Smooth muscle cell (in vitro differentiated cells): Measurements from ENCODE around the gene SHANK3. TPM values are rescaled to one million over a fixed set of nuclear protein-coding genes. Genes with fewer than 3 reads are reported as not detected.

Source experiments
- DNase-seq: peaks from one replicate; lab custom pipeline; 2025; ENCODE audit not compliant: unreplicated experiment; lab: John Stamatoyannopoulos, UW
- H2AFZ ChIP-seq: fragments of 200-600 bp; sonication (generic); 2 replicates; pipeline ENCODE4 v1.6.0; 2016; ENCODE audit warnings: antibody characterized with exemption, low read depth, mild to moderate bottlenecking
- H3F3A ChIP-seq: fragments of 200-600 bp; sonication (generic); 2 replicates; pipeline ENCODE4 v1.6.0; 2017; ENCODE audit warnings: antibody characterized with exemption, low read depth
- H3K27ac ChIP-seq: fragments of 200-600 bp; sonication (generic); 2 replicates; pipeline ENCODE4 v1.5.1; 2016; ENCODE audit warnings: low read depth, mild to moderate bottlenecking
- H3K27me3 ChIP-seq: fragments of 200-600 bp; sonication (generic); 2 replicates; pipeline ENCODE4 v1.6.1; 2016; ENCODE audit warnings: low read depth, mild to moderate bottlenecking
- H3K36me3 ChIP-seq: fragments of 200-600 bp; sonication (generic); 2 replicates; pipeline ENCODE4 v1.5.1; 2016; ENCODE audit warnings: low read depth
- H3K4me1 ChIP-seq: fragments of 200-600 bp; sonication (generic); 2 replicates; pipeline ENCODE4 v1.5.1; 2016; ENCODE audit warnings: low read depth
- H3K4me2 ChIP-seq: fragments of 200-600 bp; sonication (generic); 2 replicates; pipeline ENCODE4 v1.6.0; 2016; ENCODE audit warnings: mild to moderate bottlenecking
- H3K4me3 ChIP-seq: fragments of 200-600 bp; sonication (generic); 2 replicates; pipeline ENCODE4 v1.5.1; 2016; ENCODE audit warnings: mild to moderate bottlenecking
- H3K79me2 ChIP-seq: fragments of 200-600 bp; sonication (generic); 2 replicates; pipeline ENCODE4 v1.6.0; 2016; ENCODE audit warnings: low read depth, mild to moderate bottlenecking
- H3K9ac ChIP-seq: fragments of 200-600 bp; sonication (generic); 2 replicates; pipeline ENCODE4 v1.6.0; 2016; ENCODE audit warnings: low read depth
- H3K9me3 ChIP-seq: fragments of 200-600 bp; sonication (generic); replicated peaks from 2 replicates; pipeline ENCODE4 v1.5.1; 2016; ENCODE audit warnings: low read depth
- H4K20me1 ChIP-seq: fragments of 200-600 bp; sonication (generic); 2 replicates; pipeline ENCODE4 v1.6.0; 2016; ENCODE audit warnings: low read depth
- WGBS: methylation state at CpG from one replicate; pipeline ENCODE4 v1.1.7; 2016; ENCODE audit warnings: low lambda C conversion rate; 5-methylcytosine and 5-hydroxymethylcytosine counted together
- polyA plus RNA-seq: library from polyadenylated mRNA; unstranded; fragments of >200 nt; fragmentation: Nextera tagmentation; extraction: Ambion mirVana; gene quantifications from 2 replicates; pipeline ENCODE4 v1.2.1, GENCODE V29; 2016
- total RNA-seq: library from RNA; depleted of rRNA; stranded (reverse); fragments of >200 nt; gene quantifications from 2 replicates; pipeline ENCODE4 v1.2.3, GENCODE V29; 2014
- TF ChIP-seq, protein P1 (sequence below): fragments of 200-600 bp; sonication (generic); IDR thresholded peaks from 2 replicates; pipeline ENCODE4 v1.5.1; 2017; ENCODE audit warnings: borderline replicate concordance, mild to moderate bottlenecking, antibody characterized with exemption; ENCODE audit not compliant: insufficient read depth, poor library complexity, severe bottlenecking

SHANK3 gene
- total and polyA plus RNA-seq, 2 experiments from 2014 or later: 1.9 to 2.0 TPM

DNA sequence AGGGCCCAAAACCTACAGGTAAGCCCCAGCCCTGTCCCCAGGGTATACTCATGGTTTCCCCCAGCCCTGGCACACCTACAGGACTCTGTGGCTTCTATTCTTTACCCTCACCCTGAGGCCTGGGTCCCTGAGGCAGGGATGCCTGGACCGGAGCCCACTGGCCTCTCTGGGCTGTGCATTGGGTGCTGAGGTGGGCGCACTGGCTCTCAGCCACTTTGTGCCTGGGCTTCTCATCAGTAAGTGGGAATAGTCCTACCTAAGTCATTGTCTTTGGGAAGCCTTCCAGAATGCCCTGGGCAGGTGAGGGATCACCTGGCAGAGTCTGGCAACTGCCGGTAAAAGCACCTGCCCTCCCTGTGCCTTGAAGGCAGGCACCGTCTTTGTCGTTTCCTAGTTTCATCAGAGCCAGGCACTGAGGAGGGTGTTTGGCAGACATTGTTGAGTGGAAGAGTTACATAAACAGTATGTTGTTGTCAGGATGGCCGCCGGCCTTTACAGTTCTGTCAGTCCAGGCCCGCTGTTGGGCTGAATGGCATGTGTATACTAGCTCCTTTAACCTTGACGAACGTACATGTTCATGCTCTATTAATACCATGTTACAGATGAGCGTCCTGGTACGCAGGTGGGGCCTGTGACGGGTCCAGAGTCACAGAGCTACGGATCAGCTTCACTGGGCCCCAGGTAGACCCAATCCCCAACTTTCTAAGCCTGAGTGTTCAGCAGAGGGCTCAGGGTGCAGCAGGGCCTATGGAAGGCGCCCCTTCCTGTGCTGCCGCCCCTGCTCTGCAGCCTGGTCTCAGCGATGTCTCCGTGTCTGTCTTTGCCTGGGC is 23.0 kb downstream of the SHANK3 start:
- peaks cover 5% of the 10 kb centered on the region for H3K79me2 ChIP-seq
- H2AFZ ChIP-seq: no peak overlapping the region
- TF ChIP-seq, protein P1, sequence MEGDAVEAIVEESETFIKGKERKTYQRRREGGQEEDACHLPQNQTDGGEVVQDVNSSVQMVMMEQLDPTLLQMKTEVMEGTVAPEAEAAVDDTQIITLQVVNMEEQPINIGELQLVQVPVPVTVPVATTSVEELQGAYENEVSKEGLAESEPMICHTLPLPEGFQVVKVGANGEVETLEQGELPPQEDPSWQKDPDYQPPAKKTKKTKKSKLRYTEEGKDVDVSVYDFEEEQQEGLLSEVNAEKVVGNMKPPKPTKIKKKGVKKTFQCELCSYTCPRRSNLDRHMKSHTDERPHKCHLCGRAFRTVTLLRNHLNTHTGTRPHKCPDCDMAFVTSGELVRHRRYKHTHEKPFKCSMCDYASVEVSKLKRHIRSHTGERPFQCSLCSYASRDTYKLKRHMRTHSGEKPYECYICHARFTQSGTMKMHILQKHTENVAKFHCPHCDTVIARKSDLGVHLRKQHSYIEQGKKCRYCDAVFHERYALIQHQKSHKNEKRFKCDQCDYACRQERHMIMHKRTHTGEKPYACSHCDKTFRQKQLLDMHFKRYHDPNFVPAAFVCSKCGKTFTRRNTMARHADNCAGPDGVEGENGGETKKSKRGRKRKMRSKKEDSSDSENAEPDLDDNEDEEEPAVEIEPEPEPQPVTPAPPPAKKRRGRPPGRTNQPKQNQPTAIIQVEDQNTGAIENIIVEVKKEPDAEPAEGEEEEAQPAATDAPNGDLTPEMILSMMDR: no peak
- no peak overlapping the region for H3K4me2 ChIP-seq
- H3K4me1 ChIP-seq: peaks cover 7% of the 10 kb centered on the region
- WGBS: 92% methylated on average over 18 of the region's 18 CpGs
- H4K20me1 ChIP-seq: peaks cover 17% of the 10 kb centered on the region
- no peaks in the 10 kb centered on the region for H3K9me3 ChIP-seq
- no peak for DNase-seq
- H3K36me3 ChIP-seq: no peaks in the 10 kb centered on the region
- H3K27ac ChIP-seq: no peak overlapping the region
- no peak overlapping the region for H3K4me3 ChIP-seq
- peaks cover 6% of the 10 kb centered on the region for H3F3A ChIP-seq
- H3K27me3 ChIP-seq: no peaks in the 10 kb centered on the region
- H3K9ac ChIP-seq: no peak overlapping the region

DNA sequence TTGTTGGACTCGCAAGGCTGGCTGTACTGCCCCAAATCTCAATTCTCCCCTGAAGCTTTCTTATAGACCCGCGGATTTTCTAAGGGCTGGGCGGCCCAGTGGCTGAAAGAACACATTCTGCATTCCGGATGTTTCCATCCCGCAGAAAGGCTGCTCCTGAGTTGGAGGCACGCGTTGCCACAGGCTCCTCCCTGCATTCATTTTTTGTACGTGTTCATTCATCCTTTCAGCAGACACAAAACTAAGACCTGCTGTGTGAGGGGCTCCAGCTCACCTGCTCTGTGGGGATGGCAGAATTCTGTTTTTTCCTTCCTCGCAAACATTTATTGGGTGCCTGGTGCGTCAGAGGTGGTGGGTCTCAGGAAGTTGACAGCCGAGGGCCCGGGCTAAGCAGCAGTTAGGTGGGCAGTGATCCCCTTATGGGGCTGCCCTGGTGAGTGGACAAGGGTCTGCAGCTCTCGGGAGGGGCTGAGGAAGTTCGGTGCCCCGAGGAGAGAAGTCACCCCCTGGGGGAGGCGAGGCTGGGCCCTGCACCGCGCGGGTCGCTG is 23.7 kb downstream of the SHANK3 start:
- Histone ChIP-seq H3K4me3 (peak overlapping the region; percentile 56), H4K20me1 (peaks cover 24% of the 10 kb centered on the region), H2AFZ (no peak overlapping the region), H3K36me3 (no peaks in the 10 kb centered on the region), H3K27ac (no peak overlapping the region), H3K79me2 (peaks cover 5% of the 10 kb centered on the region), H3K27me3 (no peaks in the 10 kb centered on the region), H3K4me2 (peak overlapping the region; percentile 92), H3F3A (peaks cover 6% of the 10 kb centered on the region), H3K9me3 (no peaks in the 10 kb centered on the region), H3K9ac (no peak overlapping the region), H3K4me1 (peaks cover 7% of the 10 kb centered on the region)
- WGBS: 62% methylated on average over 21 of the region's 21 CpGs
- no peak for DNase-seq
- TF ChIP-seq, protein P1: no peak

DNA sequence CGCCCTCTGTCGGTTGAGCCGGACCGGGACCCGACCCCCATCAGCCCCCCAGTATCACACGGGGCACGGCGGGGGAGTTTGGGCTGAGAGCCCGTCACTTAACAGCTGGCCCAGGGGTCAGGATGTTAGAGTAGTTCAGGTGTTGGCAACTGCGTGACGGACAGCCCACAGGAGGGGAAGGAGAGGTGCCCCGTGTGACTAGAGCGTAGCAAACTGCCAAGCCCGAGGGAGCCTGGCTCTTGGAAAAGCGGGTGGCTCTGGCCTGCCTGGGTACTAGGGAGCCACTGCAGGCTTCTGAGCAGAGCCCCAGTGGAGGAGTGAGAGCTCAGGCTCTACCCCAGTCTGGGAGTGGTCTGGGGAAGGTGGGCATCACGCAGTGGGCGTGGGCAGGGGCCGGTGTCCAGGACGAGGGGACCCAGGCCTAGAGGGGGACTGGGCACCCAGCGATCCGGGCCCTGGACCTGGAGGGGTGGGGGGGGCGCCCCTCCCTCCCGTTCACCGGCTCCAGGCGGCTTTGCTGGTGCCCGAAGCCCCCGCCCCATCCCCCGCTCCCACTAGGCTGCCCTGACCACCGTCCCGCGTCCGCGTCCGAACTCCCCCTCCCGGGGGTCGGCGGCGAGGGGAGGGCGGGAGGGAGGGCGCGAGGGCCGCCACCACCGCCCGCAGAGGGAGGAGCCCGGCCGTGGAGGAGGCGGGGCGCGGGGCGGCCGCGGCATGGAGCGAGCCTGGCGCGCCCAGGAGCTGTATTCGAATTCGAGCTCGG is 24.4 kb downstream of the SHANK3 start:
- H3K27ac ChIP-seq: no peak overlapping the region
- TF ChIP-seq, protein P1: peak; percentile 70
- H3K79me2 ChIP-seq: peaks cover 5% of the 10 kb centered on the region
- peak overlapping the region; percentile 56 for H3K4me3 ChIP-seq
- WGBS: 13% methylated on average over 21 of the region's 58 CpGs
- peak overlapping the region; percentile 65 for H2AFZ ChIP-seq
- peaks cover 29% of the 10 kb centered on the region for H4K20me1 ChIP-seq
- H3K4me2 ChIP-seq: peak overlapping the region; percentile 92
- no peaks in the 10 kb centered on the region for H3K9me3 ChIP-seq
- H3K27me3 ChIP-seq: no peaks in the 10 kb centered on the region
- no peak overlapping the region for H3K9ac ChIP-seq
- H3K36me3 ChIP-seq: no peaks in the 10 kb centered on the region
- H3K4me1 ChIP-seq: peaks cover 7% of the 10 kb centered on the region
- no peak for DNase-seq
- peaks cover 6% of the 10 kb centered on the region for H3F3A ChIP-seq
